Activated T-helper 2 cell treated with anti-CD3 and anti-CD28 coated beads, Interferon-gamma antibody, Interleukin-2, Interleukin-4, amounts not matched to agents 10 μg/mL and 5 μg/mL and 100 μg/mL, durations not matched to agents 14 hours and 24 hours and 36 hours (primary cell): Measurements from ENCODE around the gene METTL17. TPM values are rescaled to one million over a fixed set of nuclear protein-coding genes. Genes with fewer than 3 reads are reported as not detected.
"Not testable (repeated sequence)": the region's sequence is repeated elsewhere in the genome, so short reads cannot be mapped to it uniquely, and the experiment has no call there.

Experiments used
- DNase-seq: peaks from one replicate; pipeline ENCODE4 v3.0.0; 2021; ENCODE audit warnings: low spot score
- H3K27ac Mint-ChIP-seq: one replicate; pipeline ENCODE4 v1.8.0; 2021; ENCODE audit warnings: mixed read lengths
- H3K27me3 Mint-ChIP-seq: one replicate; pipeline ENCODE4 v1.8.0; 2021; ENCODE audit warnings: low read depth, mixed read lengths
- H3K36me3 Mint-ChIP-seq: one replicate; pipeline ENCODE4 v1.8.0; 2021; ENCODE audit warnings: low read depth, mixed read lengths
- H3K4me1 Mint-ChIP-seq: one replicate; pipeline ENCODE4 v1.8.0; 2021; ENCODE audit warnings: low read depth, mixed read lengths
- H3K4me3 Mint-ChIP-seq: one replicate; pipeline ENCODE4 v1.8.0; 2021; ENCODE audit warnings: low read depth, mild to moderate bottlenecking, moderate library complexity, mixed read lengths
- H3K9me3 Mint-ChIP-seq: one replicate; pipeline ENCODE4 v1.8.0; 2021; ENCODE audit warnings: mixed read lengths
- intact Hi-C: fragments of 100-400 bp; cut with micrococcal nuclease; formaldehyde crosslinking; loops from one replicate; pipeline ENCODE4 v1.15.1; 2023
- total RNA-seq: library from RNA; stranded (reverse); gene quantifications from 2 replicates; pipeline ENCODE4 v1.2.3, GENCODE V29; 2022

Gene METTL17
- total RNA-seq, 1 donor from 2014 or later, result 102 TPM

GRCh38 chr14:21034707-21035106 is 44.9 kb downstream of the METTL17 start, which contains the start of gene RNASE13:
TSS of gene RNASE13 (minus strand) at chr14:21034807. CDS start at chr14:21034288, 519 bp downstream.
- intact Hi-C loops, result no loop called here
- no peak within 1 kb of the TSS for H3K27ac Mint-ChIP-seq

GRCh38 chr14:21036751-21037150 is 47.0 kb downstream of the METTL17 start:
- intact Hi-C loops, result no loop called here
- no peak overlapping the region for H3K27ac Mint-ChIP-seq
- H3K36me3 Mint-ChIP-seq, result no peaks in the 10 kb centered on the region
- no peaks in the 10 kb centered on the region for H3K9me3 Mint-ChIP-seq
- H3K4me3 Mint-ChIP-seq, result no peak overlapping the region
- no peak for DNase-seq
- H3K4me1 Mint-ChIP-seq, result no peaks in the 10 kb centered on the region
- H3K27me3 Mint-ChIP-seq, result peaks cover 21% of the 10 kb centered on the region

More at GRCh38 chr14:21034707-21035106, 44.9 kb downstream of the METTL17 start, which contains the start of gene RNASE13:
- DNase-seq, result no peak
- no peaks in the 10 kb centered on the region for H3K9me3 Mint-ChIP-seq
- peaks cover 24% of the 10 kb centered on the region for H3K27me3 Mint-ChIP-seq
- no peaks in the 10 kb centered on the region for H3K4me1 Mint-ChIP-seq
- no peaks in the 10 kb centered on the region for H3K36me3 Mint-ChIP-seq
- no peak within 1 kb of the TSS for H3K4me3 Mint-ChIP-seq

- no peaks in the 10 kb centered on the region for H3K36me3 Mint-ChIP-seq
- H3K27me3 Mint-ChIP-seq, result peaks cover 19% of the 10 kb centered on the region
- no peaks in the 10 kb centered on the region for H3K9me3 Mint-ChIP-seq
- H3K4me3 Mint-ChIP-seq, result no peak overlapping the region
- DNase-seq, result no peak
- intact Hi-C loops, result no loop called here
- H3K27ac Mint-ChIP-seq, result no peak overlapping the region
- H3K4me1 Mint-ChIP-seq, result no peaks in the 10 kb centered on the region
These were observed 47.4 kb downstream of the METTL17 start for GRCh38 chr14:21037156-21037555.

DNA sequence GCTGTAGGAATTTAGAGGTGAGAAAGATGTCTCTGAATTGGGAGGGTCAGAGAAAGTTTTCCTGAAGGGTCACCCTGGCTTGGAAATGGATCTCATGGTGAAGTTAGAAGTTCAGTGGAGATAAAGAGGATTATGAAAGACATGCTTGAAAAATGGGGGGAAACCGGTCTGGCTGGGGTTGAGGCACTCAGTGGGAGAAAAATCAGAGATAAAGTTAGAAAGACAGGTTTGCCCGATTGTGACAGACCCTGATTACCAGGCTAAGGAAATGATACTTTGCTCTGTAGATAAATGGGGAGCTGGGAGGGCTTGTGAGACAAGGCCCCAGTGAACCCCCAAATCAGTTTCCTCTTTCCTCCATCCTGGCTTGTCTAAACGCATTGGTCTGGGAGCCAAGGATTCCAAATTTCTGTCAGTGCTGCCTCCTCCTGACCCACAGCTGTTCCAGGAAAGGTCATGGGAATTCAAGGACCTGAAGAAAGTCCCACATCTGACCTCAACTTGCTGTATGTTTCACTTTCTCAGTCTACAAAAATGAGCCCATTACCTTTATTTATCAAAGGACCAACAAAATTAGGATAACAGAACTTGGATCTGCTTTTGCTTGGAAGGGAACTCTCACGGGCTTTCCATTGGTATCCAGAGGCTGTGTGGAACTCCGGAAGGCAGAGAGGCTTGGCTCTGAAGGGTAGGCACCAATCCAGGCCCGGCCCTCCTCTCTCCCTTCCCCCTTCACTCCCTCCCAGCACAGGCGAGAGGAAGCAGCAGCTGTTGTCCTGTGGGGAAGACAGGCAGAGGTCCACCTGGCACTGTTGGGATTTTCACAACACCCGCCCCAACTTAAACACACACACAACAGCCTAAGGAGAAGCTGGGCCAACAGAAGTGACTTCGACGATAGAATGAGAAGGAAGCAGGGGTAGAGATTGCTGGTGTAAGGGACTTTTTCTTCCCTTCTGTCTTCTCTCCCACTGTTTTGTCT is 49.0 kb downstream of the METTL17 start:
- Mint-ChIP-seq H3K9me3 (no peaks in the 10 kb centered on the region), H3K27ac (no peak overlapping the region), H3K36me3 (no peaks in the 10 kb centered on the region), H3K4me3 (no peak overlapping the region), H3K27me3 (peaks cover 16% of the 10 kb centered on the region), H3K4me1 (no peaks in the 10 kb centered on the region)
- intact Hi-C loops, result no loop called here
- no peak for DNase-seq

- Mint-ChIP-seq H3K27ac (no peak overlapping the region), H3K36me3 (no peaks in the 10 kb centered on the region), H3K4me1 (peaks cover 2% of the 10 kb centered on the region), H3K27me3 (peaks cover 20% of the 10 kb centered on the region), H3K4me3 (no peak overlapping the region), H3K9me3 (no peaks in the 10 kb centered on the region)
- intact Hi-C loops, result loop anchor here (1.0 kb wide), 1 partner anchor 25 kb away; no protein-coding TSS in a partner anchor
- DNase-seq, result no peak
These were observed 50.0 kb downstream of the METTL17 start for GRCh38 chr14:21039585-21040369.

- H3K27me3 Mint-ChIP-seq, result peaks cover 27% of the 10 kb centered on the region
- no peak overlapping the region for H3K4me3 Mint-ChIP-seq
- no peaks in the 10 kb centered on the region for H3K9me3 Mint-ChIP-seq
- H3K36me3 Mint-ChIP-seq, result no peaks in the 10 kb centered on the region
- peaks cover 2% of the 10 kb centered on the region for H3K4me1 Mint-ChIP-seq
- H3K27ac Mint-ChIP-seq, result no peak overlapping the region
- intact Hi-C loops, result loop anchor here (1.0 kb wide), 1 partner anchor 26 kb away; no protein-coding TSS in a partner anchor
- no peak for DNase-seq
These were observed 50.7 kb downstream of the METTL17 start for GRCh38 chr14:21040370-21040925.

- intact Hi-C loops, result loop anchor here (1.0 kb wide), 1 partner anchor 27 kb away; no protein-coding TSS in a partner anchor
- H3K9me3 Mint-ChIP-seq, H3K27ac Mint-ChIP-seq, H3K36me3 Mint-ChIP-seq, DNase-seq, H3K4me3 Mint-ChIP-seq, H3K4me1 Mint-ChIP-seq: not testable (repeated sequence)
- peaks cover 30% of the 10 kb centered on the region for H3K27me3 Mint-ChIP-seq
These were observed 51.2 kb downstream of the METTL17 start for GRCh38 chr14:21040941-21041340.

DNA sequence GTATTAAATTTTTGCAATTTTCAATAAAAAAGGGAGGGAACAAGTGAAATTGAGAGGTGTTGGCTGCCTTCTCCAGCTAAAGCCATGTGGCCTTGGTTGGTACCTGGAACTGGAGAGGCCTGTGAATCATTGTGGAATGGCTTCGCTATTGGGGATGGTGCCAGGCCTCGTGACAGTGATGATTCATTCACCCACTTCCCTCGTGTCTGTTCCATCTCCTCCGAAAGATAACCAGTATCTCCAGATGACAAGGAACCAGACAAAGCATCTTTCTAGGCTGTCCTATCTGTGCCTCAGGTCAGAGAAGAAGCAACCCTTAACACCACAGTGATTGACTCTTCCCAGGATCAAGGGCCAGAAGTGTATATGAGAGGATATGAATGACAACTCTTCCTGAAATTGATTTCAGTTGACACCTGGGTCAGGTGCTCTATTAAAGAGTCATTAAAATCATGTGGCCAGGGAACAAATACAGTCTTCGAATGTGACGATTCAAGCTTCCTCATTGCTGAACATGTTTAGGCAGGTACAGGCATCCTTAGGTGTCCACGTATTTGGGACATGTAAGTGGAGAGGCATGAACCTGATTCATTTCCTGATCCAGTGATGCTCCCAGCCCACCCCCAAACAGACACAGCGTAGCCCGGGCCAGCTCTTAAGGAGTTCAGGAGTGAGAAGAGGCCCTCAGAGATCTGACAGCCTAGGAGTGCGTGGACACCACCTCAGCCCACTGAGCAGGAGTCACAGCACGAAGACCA is 52.1 kb downstream of the METTL17 start, which contains the start of gene RNASE7:
TSS of gene RNASE7 (plus strand) at position 687 of the 758 bp plus-strand sequence. CDS start 631 bp downstream, outside the sequence.
- Mint-ChIP-seq H3K36me3 (no peaks in the 10 kb centered on the region), H3K9me3 (no peaks in the 10 kb centered on the region), H3K27me3 (peaks cover 28% of the 10 kb centered on the region), H3K4me3 (no peak within 1 kb of the TSS), H3K27ac (no peak within 1 kb of the TSS), H3K4me1 (peaks cover 2% of the 10 kb centered on the region)
- intact Hi-C loops, result no loop called here
- DNase-seq, result no peak

- peaks cover 2% of the 10 kb centered on the region for H3K4me1 Mint-ChIP-seq
- peaks cover 23% of the 10 kb centered on the region for H3K27me3 Mint-ChIP-seq
- intact Hi-C loops, result no loop called here
- no peak overlapping the region for H3K27ac Mint-ChIP-seq
- DNase-seq, result no peak
- H3K36me3 Mint-ChIP-seq, result no peaks in the 10 kb centered on the region
- no peak overlapping the region for H3K4me3 Mint-ChIP-seq
- no peaks in the 10 kb centered on the region for H3K9me3 Mint-ChIP-seq
These were observed 53.1 kb downstream of the METTL17 start for GRCh38 chr14:21042918-21043317.

DNA sequence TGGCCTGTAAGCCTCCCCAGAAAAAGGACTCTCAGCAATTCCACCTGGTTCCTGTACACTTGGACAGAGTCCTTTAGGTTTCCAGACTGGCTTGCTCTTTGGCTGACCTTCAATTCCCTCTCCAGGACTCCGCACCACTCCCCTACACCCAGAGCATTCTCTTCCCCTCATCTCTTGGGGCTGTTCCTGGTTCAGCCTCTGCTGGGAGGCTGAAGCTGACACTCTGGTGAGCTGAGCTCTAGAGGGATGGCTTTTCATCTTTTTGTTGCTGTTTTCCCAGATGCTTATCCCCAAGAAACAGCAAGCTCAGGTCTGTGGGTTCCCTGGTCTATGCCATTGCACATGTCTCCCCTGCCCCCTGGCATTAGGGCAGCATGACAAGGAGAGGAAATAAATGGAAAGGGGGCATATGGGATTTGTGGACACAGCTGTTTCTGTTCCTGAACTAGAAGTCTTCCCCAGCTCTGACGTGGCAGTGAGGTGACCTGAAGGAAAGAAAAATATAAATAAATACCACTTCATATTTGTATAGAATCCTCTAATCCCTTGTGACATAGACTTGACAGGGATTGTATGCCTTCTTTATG is 53.7 kb downstream of the METTL17 start:
- H3K4me3 Mint-ChIP-seq, result no peak overlapping the region

DNA sequence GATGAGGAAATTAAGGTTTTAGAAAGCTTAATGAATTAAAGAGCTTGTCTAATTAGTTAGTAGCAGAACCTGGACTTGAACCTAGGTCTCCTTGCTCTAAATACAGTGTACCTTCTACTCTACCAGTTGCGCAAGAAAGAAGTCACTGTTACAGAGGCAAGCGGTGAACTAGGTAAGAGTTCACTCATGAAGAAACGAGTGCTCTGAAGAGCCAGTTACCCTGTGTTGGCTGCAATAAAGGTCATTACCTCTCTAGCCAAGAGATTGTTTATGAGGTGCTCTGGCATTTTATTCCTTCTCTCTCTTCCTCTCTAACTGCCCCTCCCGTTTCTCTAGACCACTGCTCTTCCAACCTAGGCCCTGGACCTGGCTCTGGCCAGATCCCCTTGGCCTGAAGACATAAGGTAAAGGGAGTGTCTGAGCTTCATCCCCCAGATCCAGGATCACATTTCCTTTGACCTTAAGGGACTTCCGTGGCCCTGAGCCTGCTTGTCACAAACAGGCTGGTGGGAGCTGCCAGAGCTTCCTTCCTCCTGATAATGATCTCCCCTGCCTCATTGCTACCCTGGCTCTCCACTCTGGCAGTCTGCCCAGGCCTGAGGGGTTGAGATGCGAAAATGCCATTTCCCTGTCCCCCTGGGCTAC is 54.3 kb downstream of the METTL17 start:
- peaks cover 2% of the 10 kb centered on the region for H3K4me1 Mint-ChIP-seq
- peaks cover 26% of the 10 kb centered on the region for H3K27me3 Mint-ChIP-seq
- no peak overlapping the region for H3K4me3 Mint-ChIP-seq
- H3K27ac Mint-ChIP-seq, result no peak overlapping the region
- no peaks in the 10 kb centered on the region for H3K9me3 Mint-ChIP-seq
- intact Hi-C loops, result no loop called here
- H3K36me3 Mint-ChIP-seq, result no peaks in the 10 kb centered on the region
- DNase-seq, result no peak

More for the DNA sequence above, 53.7 kb downstream of the METTL17 start:
- no peaks in the 10 kb centered on the region for H3K9me3 Mint-ChIP-seq
- no peaks in the 10 kb centered on the region for H3K36me3 Mint-ChIP-seq
- H3K27ac Mint-ChIP-seq, result no peak overlapping the region
- H3K27me3 Mint-ChIP-seq, result peaks cover 22% of the 10 kb centered on the region
- DNase-seq, result no peak
- intact Hi-C loops, result no loop called here
- peaks cover 2% of the 10 kb centered on the region for H3K4me1 Mint-ChIP-seq
